Ovary (tissue), 9 donors: ENCODE results near the gene SAMD8. TPM values are rescaled to one million over a fixed set of nuclear protein-coding genes. Genes with fewer than 3 reads are reported as not detected.
A peak's percentile ranks its signal among the peaks of the same experiment; 100 is the strongest.

ENCODE experiments used
- DNase-seq, 5 donors: peaks; one replicate each; pipeline ENCODE4 v3.0.0-alpha.2; 2019 to 2020
- H3K27ac ChIP-seq, 2 donors: fragments of 200-600 bp; one replicate each; pipeline versions ENCODE4 v1.5.1 to v1.8.0; 2019 to 2022
- H3K27me3 ChIP-seq: fragments of 200-600 bp; one replicate; pipeline ENCODE4 v1.8.0; 2022
- H3K36me3 ChIP-seq: fragments of 200-600 bp; sonication (generic); one replicate; pipeline ENCODE4 v1.5.1; 2019
- H3K4me1 ChIP-seq: one replicate; pipeline ENCODE4 v1.8.1; 2013; ENCODE audit warnings: mild to moderate bottlenecking, moderate library complexity; ENCODE audit not compliant: insufficient read depth
- H3K4me3 ChIP-seq: fragments of 200-600 bp; sonication (generic); one replicate; pipeline ENCODE4 v1.5.1; 2017
- H3K9me3 ChIP-seq, 2 donors: fragments of 200-600 bp in 1 of 2; sonication (generic) in 1 of 2; one replicate each; pipeline versions ENCODE4 v1.5.1 to v1.8.1; 2013 to 2019; ENCODE audit warnings: mild to moderate bottlenecking in 1 of 2, moderate library complexity in 1 of 2
- CTCF ChIP-seq, 3 donors: fragments of 450-650 bp in 2 of 3; fragments of 200-600 bp in 1 of 3; IDR thresholded peaks; one replicate each; pipeline versions ENCODE4 v1.5.1 to v1.8.0; 2016 to 2022; ENCODE audit warnings: antibody characterized with exemption in 3 of 3, mild to moderate bottlenecking in 1 of 3
- EP300 ChIP-seq: sonication (generic); formaldehyde crosslinking; IDR thresholded peaks from one replicate; pipeline ENCODE4 v1.6.1; 2017; ENCODE audit warnings: antibody characterized with exemption
- POLR2A ChIP-seq: fragments of 450-650 bp; IDR thresholded peaks from one replicate; pipeline ENCODE4 v1.6.1; 2017; ENCODE audit warnings: antibody characterized with exemption, mild to moderate bottlenecking, moderate library complexity
- WGBS, 3 donors: extraction: QIAGEN DNeasy Blood & Tissue Kit in 1 of 3; methylation state at CpG; one replicate each; pipeline versions ENCODE4 v1.1.5 to v1.1.7; 2013 to 2017; 5-methylcytosine and 5-hydroxymethylcytosine counted together
- intact Hi-C, 4 donors: fragments of 100-400 bp; cut with DNase I; formaldehyde crosslinking; loops; one replicate each; pipeline versions ENCODE4 v1.11.0 to v1.15.1; 2022 to 2023
- polyA plus RNA-seq, 2 donors: library from polyadenylated mRNA; stranded (reverse); fragments of 200-250 nt in 1 of 2; fragments of 350-450 nt in 1 of 2; fragmentation: Illumina TruSeq in 1 of 2; extraction: RNeasy Lipid Tissue Mini Kit (QIAGEN cat#74804) in 1 of 2; gene quantifications; one replicate each; pipeline ENCODE4 v1.2.3, GENCODE V29; 2013 to 2014
- total RNA-seq, 7 donors: library from RNA; depleted of rRNA in 2 of 7; stranded (reverse); fragments of >200 nt in 2 of 7; fragmentation: NEBNext Ultra II Directional in 3 of 7; extraction: Animal tissue kit (Norgen Biotek cat#: 25700) in 3 of 7; gene quantifications; one replicate each; pipeline versions ENCODE4 v1.1.0 to v1.2.4, GENCODE V29; 2016 to 2023
- donor health status: DM: no; HTN: no; CAD: no; lungs with moderate emphysema.
- donor health status: DM: no; HTN: no; CAD: no.
- donor health status: Bipolar disorder and iron deficiency.
- donor health status: DM: yes; HTN: yes; CAD: no.
- donor health status: DM: no; HTN: no; CAD: no.
- donor health status: DM: yes; HTN: yes; CAD: no.

The SAMD8 gene
- total and polyA plus RNA-seq, 9 donors: 13.2 to 49.5 (median 32.0) TPM

GRCh38 chr10:75099952-75100763 is 11.3 kb upstream of the SAMD8 start:
- no peak for TF ChIP-seq POLR2A
- no peak for TF ChIP-seq EP300
- TF ChIP-seq CTCF (IDR thresholded peaks at IDR 0.05): peak; percentile 99
- peaks cover 1% of the 10 kb centered on the region for H3K4me1 ChIP-seq
- peak overlapping the region in 1 of 2 donors; percentile 69 for H3K27ac ChIP-seq
- no peak overlapping the region for H3K4me3 ChIP-seq
- intact Hi-C loops: loop anchor here (1.0 to 10.0 kb wide), 4 partner anchors 95 to 834 kb away; partner anchors contain the start of gene KAT6B (in 1 of the 4)
- peak; percentile 75 to 91 (median 89) for DNase-seq
- no peaks in the 10 kb centered on the region for H3K27me3 ChIP-seq
- 19 to 20% (median 19%) methylated on average over 16 to 18 of the region's 18 CpGs for WGBS, 3 donors
- H3K36me3 ChIP-seq: no peaks in the 10 kb centered on the region
- H3K9me3 ChIP-seq: no peaks in the 10 kb centered on the region

- peak overlapping the region in 1 of 2 donors; percentile 69 for H3K27ac ChIP-seq
Measured at GRCh38 chr10:75100764-75101291, 10.6 kb upstream of the SAMD8 start.

GRCh38 chr10:75101416-75102251 is 9.8 kb upstream of the SAMD8 start:
- TF ChIP-seq CTCF (IDR thresholded peaks at IDR 0.05) (no peak), EP300 (no peak), POLR2A (no peak)
- Histone ChIP-seq H3K36me3 (no peaks in the 10 kb centered on the region), H3K4me1 (peaks cover 1% of the 10 kb centered on the region), H3K9me3 (no peaks in the 10 kb centered on the region), H3K27ac (no peak overlapping the region), H3K27me3 (no peaks in the 10 kb centered on the region), H3K4me3 (no peak overlapping the region)
- intact Hi-C loops: loop anchor here (5.0 to 10.0 kb wide), 3 partner anchors 93 to 834 kb away; partner anchors contain the start of gene KAT6B (in 1 of the 4)
- WGBS, 3 donors: 93 to 95% (median 95%) methylated on average over 12 of the region's 12 CpGs
- DNase-seq: no peak

More at GRCh38 chr10:75100764-75101291, 10.6 kb upstream of the SAMD8 start:
- 27 to 42% (median 36%) methylated on average over 4 of the region's 4 CpGs for WGBS, 3 donors
- Histone ChIP-seq H3K9me3 (no peaks in the 10 kb centered on the region), H3K4me1 (peaks cover 1% of the 10 kb centered on the region), H3K27me3 (no peaks in the 10 kb centered on the region), H3K36me3 (no peaks in the 10 kb centered on the region), H3K4me3 (no peak overlapping the region)
- TF ChIP-seq POLR2A: no peak
- no peak for TF ChIP-seq EP300
- no peak for TF ChIP-seq CTCF (IDR thresholded peaks at IDR 0.05)
- intact Hi-C loops: loop anchor here (1.0 to 10.0 kb wide), 4 partner anchors 94 to 835 kb away; partner anchors contain the start of gene KAT6B (in 1 of the 4)
- no peak for DNase-seq
